HG02970 (cell line): Measurements from ENCODE around the gene HGFAC.
"Not testable (repeated sequence)": the region's sequence is repeated elsewhere in the genome, so short reads cannot be mapped to it uniquely, and the experiment has no call there.

Experiments
- ATAC-seq: cut with Tn5 transposase; IDR thresholded peaks from one replicate; pipeline ENCODE4 v1.9.1; 2021; ENCODE audit warnings: mild to moderate bottlenecking, moderate library complexity, moderate number of reproducible peaks; ENCODE audit not compliant: unreplicated experiment, low FRiP score

HGFAC gene

DNA sequence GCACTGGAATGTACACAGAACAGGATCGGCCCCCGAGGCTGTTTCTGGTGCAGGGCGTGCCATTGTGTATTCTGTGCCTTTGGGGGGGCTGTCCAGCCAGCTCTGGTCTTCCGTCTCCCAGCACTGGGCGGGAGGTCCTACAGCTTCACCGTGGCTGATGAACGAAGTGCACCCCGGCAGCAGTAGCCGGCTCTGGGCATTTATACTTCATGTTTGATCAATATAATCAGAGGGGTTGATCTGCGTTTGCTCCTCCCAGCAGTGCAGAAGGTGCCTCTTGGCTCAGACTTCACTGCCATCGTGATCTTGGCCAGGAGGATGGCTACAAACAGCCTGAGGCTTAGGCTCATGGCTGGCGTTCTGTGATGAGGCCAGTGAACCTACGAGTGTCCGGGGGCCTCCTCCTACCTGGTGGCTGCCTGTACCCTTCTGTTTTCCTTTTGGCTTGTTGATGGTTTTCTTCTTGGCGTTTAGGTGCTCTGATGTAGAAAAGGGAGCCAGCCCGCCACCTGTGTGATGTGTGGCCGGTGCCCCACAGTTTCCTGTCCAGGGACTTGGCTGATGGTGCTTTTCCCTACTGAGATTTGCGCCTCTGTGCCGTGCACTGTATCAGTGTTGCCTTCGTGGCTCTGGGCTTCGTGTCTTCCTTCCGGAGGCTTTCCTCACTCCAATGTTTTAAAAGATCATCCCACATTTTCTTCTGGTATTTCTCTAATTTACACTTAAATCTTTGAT, 31.2 kb upstream of the HGFAC start:
- ATAC-seq: no peak

DNA sequence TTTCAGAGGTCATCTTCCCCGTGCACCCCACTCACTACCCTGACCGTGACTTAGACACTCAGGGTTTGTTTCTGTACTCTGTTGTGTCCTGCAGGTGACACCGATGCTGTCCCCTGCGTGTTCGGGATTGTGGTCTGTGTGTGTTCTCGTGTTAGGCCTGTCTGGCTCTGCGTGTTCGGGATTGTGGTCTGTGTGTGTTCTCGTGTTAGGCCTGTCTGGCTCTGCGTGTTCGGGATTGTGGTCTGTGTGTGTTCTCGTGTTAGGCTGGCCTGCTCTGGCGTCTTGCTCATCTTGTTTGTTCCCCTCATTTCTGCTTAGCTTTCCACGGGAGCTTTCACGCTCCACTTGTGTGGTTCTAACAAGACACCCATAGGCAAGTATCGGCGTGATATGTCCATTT, 30.6 kb upstream of the HGFAC start:
- not testable (repeated sequence) for ATAC-seq

DNA sequence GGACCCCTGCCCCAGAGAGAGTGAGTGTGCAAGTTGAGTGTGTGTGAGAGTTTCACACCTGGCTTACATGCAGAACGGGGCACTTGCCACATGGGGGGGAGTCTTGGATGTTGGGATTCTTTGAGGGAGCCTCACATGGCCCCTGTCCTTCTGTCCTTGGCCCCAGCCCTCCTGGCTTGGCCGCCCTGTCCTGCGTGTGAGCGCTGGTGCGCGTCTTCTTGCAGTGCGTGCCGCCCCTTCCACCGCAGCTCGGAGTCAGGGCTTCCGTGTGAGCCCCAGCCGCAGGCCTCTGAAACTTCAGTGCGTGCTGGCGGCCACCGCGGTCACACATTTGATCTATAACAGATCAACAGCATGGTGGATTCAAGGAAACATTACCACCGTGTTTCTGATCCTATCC, 30.1 kb upstream of the HGFAC start:
- no peak for ATAC-seq

DNA sequence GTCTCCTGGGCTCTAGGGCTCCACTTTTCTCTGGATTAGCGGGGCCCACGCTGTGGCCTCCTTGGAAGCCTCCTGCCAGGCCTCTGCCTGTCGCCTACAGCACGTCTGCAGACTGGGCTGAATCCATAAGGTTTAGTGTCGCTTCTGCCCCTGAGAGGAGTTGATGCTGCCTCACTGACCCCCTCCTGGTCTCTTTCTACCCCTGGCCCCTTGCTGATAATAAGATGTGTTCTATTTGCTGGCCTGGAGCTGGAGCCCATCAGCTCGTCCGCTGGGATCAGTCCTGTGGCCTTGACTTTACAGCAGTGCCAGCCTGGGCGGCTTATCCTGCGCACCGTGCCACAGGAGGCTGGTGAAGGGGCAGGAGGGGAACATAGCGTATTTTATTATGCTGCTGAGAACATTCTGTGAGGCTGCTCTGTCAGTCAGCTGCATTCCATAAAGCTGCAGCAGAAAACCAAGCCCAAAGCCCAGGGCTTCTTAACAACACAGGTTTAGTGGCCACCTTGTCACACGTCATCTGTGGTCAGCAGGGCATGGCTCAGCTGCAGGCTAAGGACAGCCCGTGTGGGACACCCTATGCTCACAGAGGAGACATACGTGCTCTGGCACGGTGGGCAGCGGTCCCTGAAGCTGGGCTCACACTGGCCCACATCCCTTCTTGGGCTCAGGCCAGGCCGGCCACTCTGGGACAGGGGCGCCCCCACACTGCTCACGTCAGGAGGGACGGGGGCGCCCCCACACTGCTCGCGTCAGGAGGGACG, 29.3 kb upstream of the HGFAC start:
- no peak for ATAC-seq

DNA sequence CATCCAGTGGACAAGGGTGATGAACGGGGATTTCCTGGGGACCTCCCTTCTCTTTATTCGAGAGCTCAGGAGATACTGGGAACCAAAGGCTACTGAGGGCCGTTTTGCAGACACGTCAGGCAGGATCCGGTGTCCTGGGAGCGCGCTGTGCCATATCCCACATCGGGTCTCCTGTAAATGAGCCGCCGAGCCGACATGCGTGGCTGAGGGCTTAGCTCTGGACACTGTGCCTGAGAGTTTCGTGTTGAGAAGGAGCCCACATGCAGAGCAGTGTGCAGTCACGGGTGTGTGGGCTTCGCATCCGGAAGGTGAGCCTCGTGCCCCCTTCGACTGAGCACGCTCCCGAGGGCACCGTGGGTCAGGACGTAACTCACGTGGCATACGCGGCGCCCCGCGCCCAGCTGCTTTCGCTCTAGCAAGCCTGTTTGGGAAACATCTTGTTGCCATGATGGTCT, 28.5 kb upstream of the HGFAC start:
- no peak for ATAC-seq

DNA sequence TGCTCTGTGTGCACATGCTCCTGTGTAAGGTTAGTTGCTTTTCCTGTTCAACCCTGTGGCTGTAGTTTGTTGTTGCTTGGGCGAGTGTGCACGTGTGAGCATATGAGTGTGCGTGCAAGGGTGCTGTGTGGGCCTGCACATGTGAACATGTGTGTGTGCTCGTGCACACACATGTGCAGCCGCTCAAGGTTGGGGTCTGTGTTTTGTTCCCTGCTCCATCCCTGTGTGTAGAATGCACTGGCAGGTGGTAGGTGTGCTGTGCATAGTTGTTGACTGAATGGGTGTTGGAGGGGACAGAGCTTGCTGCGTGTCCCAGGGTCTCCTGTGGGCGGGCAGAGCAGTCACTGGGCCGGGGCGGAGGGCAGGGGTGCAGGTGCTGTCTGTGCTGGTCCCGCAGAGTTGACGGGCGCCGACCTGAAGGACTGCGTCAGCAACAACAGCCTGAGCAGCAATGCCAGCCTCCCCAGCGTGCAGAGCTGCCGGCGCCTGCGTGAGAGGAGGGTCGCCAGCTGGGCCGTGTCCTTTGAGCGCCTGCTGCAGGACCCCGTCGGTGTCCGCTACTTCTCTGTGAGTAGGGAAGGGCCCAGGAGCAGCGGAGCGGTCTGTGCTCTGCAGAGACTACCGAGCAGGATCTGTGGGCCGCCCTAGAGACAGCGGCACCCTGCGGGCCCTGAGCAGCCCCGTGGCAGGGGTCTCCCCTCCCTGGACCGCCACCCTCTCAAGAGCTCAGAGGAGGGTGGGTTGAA, 27.9 kb upstream of the HGFAC start:
- ATAC-seq: no peak

DNA sequence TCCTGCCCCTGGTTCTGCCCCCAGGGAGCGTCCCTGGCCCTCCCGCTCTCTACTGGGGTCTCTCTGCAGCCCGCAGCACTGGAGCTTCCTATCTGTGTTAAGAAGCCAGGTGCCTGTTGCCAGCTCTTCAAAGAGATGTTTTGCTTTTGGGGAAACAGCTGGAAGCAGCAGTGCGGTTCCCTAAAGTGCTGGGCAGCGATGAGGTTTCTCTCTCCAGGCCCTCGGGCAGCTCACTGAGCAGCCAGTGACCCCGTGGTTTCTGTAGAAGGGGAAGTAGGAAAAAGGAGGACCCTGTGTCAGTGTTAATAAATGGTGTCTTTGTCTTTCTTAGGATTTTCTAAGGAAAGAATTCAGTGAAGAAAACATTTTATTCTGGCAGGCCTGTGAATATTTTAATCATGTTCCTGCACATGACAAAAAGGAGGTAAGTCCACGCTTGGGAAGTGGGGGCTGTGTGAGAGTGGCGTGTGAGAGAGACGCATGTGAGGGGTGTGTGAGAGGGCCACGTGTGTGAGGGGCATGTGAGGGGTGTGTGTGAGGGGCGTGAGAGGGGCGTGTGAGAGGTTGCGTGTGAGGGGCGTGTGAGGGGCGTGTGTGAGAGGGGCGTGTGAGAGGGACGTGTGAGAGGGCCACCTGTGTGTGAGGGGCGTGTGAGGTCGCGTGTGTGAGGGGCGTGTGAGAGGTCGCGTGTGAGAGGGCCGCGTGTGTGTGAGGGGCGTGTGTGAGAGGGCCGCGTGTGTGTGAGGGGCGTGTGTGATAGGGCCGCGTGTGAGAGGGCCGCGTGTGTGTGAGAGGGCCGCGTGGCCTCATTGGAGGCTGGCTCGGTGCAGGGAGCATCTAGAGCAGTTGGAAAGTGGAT, 27.1 kb upstream of the HGFAC start:
- ATAC-seq: no peak

DNA sequence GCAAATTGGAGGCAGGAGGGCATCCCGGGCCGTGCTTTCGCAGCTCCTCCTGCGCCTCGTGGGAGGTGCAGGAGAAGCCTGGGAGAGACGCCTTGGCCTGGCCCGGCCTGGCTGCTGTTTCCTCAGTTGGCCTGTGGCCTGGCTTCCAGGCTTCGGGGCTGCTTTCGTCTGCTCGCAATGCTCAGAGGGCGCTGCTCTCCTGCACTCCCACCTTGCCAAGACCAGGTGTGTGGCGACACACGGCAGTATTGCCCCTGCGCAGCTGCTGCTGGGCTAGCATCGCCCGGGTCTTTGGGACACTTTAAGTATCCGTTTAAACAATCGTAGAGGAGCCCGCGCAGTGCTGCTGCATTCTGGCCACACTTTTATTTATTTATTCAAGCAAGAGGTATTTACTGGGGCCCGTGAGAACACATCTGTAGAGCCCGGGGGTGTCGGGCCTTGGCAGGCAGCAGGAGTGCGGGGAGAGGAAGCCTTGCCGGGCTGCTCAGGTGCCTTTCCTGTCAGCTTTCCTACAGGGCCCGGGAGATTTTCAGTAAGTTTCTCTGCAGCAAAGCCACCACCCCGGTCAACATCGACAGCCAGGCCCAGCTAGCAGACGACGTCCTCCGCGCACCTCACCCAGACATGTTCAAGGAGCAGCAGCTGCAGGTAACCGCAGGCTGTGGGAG, 26.2 kb upstream of the HGFAC start:
- ATAC-seq: no peak

DNA sequence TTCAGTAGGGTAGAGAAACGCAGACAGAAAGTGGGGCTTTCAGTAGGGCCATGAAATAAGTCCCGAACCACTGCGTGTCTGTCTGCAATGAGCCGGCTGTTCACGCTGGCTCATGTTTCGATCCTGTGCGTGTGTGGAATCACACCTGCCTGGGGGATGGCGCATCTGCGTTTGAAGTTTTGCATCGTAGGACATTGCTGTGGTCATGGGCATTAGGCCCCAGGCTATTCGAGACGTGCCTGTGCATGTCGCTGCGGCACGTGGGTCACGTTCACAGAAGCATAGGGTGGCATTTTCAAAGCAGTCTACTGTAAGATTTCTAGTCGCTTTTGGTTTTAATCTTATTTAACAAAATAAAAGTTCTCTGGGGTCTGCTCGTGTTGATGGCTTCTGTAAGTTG, 25.5 kb upstream of the HGFAC start:
- ATAC-seq: no peak

DNA sequence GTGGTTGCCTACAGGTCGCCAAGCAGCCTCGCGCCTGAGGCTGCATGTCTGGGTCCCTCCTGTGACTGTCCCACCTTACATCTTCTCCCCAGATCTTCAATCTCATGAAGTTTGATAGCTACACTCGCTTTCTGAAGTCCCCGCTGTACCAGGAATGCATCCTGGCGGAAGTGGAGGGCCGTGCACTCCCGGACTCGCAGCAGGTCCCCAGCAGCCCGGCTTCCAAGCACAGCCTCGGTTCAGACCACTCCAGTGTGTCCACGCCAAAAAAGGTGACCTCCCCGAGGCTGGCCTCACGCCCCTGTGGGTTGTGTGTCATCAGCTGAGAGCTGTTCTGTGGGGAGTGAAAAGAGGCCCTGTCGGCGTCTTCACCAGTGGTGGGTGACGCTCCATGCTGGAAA, 24.9 kb upstream of the HGFAC start:
- no peak for ATAC-seq

DNA sequence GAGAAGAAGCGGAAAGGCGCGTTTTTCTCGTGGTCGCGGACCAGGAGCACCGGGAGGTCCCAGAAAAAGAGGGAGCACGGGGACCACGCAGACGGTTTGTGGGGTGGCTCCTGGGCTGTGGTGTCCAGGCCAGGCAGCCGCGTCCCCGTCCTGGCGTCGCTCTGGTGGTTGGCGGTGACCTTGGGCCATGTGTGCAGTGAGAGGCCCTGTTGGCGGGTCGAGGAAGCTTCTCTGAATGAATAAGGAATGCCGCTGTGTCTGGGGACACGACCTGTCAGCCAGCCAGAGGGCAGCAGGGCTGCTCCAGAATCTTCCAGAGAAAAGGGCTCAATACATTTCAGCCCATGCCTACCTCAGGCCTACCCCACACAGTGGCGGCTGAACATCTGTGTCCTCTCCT, 24.3 kb upstream of the HGFAC start:
- ATAC-seq: no peak

DNA sequence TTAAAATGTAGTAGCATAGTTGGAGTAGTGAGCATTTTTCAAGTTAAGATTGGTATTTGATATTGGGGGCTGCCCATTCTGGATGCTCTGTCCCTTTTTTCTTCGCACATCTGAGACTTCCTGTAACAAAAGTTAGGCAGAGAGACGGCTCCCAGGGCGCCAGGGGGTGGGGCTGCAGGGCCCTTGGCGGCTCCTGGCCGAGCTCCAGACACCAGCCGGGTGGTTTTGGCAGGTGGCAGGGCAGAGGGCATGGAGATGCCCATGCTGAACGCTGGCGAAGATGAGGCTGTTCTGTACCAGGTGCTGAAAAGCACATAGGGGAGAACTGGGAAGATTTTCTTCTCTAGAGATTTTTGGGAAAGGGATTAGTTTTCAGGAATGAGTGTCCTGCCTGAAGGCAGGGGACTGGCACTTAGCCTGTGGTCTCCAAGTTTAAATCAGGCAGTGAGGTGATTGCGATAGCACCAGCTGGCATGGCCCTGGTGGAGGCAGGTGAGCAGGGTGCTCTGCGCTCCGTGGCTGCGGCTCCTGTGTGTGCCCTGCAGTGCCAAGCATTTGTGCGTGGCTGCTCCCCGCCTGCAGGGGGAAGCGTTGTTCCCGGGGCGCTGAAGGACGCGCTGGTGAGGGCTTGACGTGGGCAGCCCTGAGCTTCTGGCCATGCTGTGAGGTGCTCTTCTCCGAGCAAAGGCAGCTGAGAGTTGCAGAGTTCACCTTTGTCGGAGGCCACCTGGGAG, 23.6 kb upstream of the HGFAC start:
- no peak for ATAC-seq

DNA sequence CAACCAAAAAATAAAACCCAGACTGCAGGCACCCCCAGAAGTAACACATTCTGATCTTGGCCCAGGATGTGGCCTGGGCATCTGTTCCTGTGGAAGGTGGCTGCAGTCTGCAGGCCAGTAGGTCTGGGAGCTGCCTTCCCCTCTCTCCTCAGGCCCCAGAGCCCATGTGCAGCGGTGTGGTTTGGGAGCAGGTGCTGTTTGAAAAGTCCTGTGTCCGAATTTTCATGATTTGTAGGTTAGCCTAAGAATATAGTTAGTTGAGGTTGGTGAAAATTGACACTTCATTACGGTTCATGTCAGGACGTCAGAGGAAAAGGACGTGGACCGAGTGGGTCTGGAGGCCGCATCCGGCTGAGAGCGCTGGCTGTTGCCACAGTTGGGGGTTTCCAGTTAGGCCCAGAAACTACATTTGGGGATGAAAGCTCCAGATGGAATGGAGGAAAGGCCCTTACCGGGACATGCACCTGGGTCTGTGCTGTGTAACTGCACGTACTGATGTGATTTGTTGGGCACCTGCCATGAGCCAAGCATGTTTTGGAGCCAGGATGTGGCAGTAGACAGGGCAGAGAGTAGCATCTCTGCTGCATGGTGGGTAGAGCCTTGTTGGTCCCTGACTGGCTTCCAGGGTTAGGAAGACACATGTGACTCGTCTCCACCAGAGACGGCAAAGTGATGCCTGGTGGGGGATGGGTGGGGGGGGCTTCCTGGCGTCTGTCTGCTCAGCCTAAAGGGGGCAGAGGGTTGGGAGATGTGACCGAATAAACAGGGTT, 21.7 kb upstream of the HGFAC start:
- no peak for ATAC-seq

DNA sequence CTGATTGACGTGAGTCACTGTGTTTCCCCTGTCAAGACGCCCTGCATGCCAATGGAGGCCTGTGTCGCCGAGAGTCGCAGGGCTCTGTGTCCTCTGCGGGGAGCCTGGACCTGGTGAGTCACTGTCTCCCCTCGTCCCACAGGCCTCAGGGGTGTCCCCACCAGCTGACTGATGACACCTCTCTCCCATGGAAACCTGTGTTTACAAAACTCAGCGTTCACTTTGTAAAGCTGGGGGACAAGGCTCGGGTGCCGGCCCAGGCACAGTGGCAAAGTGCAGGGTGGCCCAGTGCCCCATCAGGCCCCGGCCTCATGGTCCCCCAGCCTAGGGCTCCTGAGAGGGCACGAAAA, 21.2 kb upstream of the HGFAC start:
- no peak for ATAC-seq

DNA sequence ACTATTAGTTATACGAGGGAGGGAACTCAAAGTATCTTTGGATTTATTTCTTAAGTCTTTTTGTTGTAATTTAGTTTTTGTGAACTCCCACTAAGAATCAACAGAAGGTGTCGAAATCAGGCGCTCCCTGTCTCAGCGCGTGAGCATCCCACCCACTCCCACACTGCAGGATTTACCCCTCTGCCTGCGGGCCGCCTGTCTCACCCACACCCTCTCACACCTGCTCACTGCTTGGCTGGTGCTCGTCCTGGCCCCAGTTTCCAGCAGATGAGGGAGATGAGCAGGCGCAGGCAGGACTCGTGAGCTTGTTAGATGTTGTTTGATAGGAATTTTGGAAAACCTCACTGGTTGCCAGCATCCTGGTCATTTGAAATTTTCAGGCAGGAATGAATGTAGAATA, 20.8 kb upstream of the HGFAC start:
- no peak for ATAC-seq

DNA sequence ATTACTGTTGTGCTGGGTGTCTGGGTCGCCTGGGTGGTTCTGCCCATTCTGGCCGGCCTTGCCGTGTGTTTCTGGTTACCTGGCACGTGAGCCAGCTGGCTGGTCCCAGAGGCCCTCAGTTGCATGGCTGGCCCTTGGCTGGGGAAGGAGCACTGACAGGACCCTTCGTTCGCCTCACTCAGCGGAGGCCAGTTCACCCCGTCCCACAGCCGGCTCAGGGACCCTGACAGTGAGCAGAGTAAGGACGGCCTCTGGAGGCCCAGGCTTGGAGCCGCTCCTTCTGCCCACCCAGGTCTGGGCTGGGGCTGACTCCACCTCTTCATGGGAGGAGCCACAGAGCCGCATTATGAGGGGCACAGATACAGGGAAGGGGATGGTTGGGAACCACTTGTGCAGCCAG, 20.3 kb upstream of the HGFAC start:
- no peak for ATAC-seq

DNA sequence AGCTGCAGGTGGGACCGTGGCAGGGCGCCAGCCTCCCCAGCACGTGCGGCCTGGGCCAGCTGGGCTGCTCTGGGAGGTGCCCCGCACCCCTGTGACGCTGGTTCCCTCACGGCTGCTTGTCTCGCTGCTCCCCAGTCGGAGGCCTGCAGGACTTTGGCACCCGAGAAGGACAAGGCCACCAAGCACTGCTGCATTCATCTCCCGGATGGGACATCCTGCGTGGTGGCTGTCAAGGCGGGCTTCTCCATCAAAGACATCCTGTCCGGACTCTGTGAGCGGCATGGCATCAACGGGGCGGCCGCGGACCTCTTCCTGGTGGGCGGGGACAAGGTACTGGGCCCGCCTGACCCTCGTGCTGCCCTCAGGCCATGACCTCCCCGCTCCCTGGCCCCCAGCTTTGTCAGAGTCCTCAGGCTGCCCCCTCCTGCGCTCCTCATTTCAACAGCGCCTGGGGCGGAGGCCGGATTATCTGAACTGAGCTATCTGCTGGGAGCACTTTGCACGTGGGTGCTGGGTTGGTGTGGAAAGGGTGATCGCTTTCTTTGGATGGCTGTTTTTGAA, 19.4 kb upstream of the HGFAC start:
- no peak for ATAC-seq

DNA sequence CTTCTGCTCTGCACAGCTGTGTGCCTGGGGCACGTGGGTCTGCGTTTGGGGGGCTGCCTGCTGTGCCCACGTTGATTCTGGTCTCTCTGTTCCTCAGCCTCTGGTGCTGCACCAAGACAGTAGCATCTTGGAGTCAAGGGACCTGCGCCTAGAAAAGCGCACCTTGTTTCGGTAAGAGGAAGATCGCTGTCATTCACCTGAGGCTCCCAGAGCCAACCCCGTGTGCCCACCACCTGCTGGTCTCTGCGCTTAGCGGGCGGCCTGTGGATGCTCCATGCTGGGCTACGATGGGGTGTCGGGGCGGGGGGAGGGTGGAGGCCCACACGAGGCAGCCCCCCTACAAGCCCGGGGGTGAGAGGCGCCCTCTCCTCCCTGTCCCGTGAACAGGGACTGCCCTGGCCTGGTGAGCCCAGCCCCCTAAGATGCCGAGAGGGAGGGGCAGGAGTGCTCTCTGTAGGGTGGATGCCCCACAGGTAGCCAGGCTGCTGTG, 18.9 kb upstream of the HGFAC start:
- no peak for ATAC-seq
